GM21528 (cell line): ENCODE data around the gene TLNRD1.

Source experiments
- ATAC-seq: cut with Tn5 transposase; IDR thresholded peaks from one replicate; pipeline ENCODE4 v1.9.1; 2021; ENCODE audit warnings: mild to moderate bottlenecking, moderate library complexity; ENCODE audit not compliant: unreplicated experiment, low FRiP score

Gene TLNRD1

DNA sequence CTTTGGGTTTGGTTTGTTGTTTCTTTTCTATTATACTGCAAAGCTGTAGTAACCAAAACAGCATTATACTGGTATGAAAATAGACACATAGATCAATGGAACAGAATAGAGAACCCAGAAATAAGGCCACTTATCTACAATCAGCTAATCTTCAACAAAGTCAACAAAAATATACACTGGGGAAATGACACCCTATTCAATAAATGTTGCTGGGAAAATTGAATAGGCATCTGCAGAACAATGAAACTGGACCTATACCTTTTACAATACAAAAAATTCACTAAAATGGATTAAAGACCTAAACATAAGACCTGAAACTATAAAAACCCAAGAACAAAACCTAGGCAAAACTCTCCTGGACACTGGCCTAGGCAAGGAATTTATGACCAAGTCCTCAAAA, 52.9 kb downstream of the TLNRD1 start:
- no peak for ATAC-seq

- no peak for ATAC-seq
These were observed 53.5 kb downstream of the TLNRD1 start for GRCh38 chr15:81054236-81054635.
